Measurements from ENCODE around the gene PLCB4.
"Not testable (repeated sequence)": the region's sequence is repeated elsewhere in the genome, so short reads cannot be mapped to it uniquely, and the experiment has no call there.

Gene PLCB4

GRCh38 chr20:9068841-9069663 is at the start of gene PLCB4:
Gene PLCB4 (plus strand): TSS chr20:9069087. CDS start chr20:9307815, 238,728 bp downstream.
- peak; percentile 94 for DNase-seq

GRCh38 chr20:9019833-9020232 is 49.1 kb upstream of the PLCB4 start:
- DNase-seq = no peak

DNA sequence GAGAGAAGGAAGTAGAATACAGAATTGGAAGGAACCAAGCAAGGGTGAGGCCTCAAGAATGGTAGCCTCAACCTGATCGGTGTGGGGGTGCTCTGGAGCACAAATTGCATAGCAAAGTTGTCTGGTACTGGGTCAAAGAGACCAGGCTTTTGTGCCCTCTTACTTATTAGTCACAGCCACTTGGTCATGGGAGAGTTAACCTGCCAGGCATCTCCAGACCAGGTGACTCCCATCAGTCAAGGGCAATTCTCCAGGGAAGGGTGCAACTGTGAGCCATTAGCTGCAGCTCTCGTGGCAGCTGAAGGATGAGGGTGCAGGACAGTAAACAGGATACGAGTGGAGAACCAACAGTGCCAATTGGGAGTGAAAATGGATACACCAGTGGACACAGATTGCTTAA is 47.7 kb upstream of the PLCB4 start:
- peak; percentile 2 for DNase-seq

- DNase-seq = no peak
These were observed 47.2 kb upstream of the PLCB4 start for GRCh38 chr20:9021699-9022098.

DNA sequence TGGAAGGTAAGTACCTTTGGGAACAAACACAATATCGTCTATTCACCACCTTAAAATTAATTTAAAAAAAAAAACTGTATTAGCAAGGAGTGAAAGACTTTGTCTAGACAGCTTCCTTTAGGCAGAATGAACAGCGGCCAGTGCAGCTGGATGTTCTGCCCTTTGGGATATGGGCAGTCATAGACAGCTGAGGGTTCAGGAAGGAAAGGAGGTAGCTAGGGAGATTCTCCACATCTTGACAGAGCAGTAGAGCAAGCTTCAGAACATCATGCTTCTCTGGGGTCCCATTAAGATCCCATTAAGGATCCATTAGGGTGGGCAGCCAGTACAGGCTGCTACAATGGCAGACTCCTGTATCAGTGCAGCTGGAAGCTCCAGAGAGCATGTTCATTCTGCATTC is 46.5 kb upstream of the PLCB4 start:
- no peak for DNase-seq

GRCh38 chr20:9024606-9025005 is 44.3 kb upstream of the PLCB4 start:
- no peak for DNase-seq

- DNase-seq = no peak
These were observed 43.9 kb upstream of the PLCB4 start for GRCh38 chr20:9025011-9025410.

DNA sequence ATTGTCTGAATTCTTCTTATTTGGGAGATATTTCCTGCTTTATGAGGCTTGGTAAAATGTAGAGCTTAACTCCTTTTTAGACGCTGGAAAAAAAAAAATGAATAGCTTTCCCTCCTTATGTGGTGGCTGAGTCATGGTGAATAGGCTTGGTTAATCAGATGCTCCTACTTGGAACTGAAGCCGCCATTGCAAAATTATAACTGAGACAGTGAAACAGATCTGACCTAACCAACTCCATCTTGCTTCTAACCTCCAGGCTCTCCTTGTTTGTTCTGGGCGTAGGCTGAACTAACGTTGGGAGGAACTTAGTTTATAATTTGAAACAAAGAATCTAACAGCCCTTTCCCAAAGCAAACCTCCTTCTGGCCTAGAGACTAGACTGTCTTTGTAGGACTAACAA is 43.2 kb upstream of the PLCB4 start:
- no peak for DNase-seq

- DNase-seq = no peak
These were observed 41.3 kb upstream of the PLCB4 start for GRCh38 chr20:9027626-9028025.

DNA sequence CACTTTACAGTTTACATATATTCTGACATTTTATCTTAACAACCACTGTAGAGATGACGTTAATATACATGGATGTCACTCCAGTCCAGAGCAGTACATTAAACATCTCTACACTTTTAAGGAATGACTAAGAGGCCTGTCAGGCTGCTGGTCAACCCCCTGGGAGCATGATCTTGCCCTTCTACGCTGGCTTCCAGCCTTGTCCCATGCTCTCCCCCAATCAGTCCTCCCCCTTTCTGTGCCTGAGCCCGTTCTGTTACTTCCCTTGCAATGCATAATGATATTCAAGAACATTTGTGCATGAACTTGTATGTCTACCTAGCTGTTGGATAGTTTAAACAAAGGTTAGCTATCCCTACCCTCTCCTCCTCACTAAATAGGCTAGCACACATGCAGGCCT is 40.5 kb upstream of the PLCB4 start:
- DNase-seq = no peak

- DNase-seq = no peak
These were observed 36.9 kb upstream of the PLCB4 start for GRCh38 chr20:9031991-9032390.

GRCh38 chr20:9032758-9033157 is 36.1 kb upstream of the PLCB4 start:
- no peak for DNase-seq

- no peak for DNase-seq
These were observed 33.8 kb upstream of the PLCB4 start for GRCh38 chr20:9035126-9035525.

GRCh38 chr20:9036593-9036992 is 32.3 kb upstream of the PLCB4 start:
- no peak for DNase-seq

DNA sequence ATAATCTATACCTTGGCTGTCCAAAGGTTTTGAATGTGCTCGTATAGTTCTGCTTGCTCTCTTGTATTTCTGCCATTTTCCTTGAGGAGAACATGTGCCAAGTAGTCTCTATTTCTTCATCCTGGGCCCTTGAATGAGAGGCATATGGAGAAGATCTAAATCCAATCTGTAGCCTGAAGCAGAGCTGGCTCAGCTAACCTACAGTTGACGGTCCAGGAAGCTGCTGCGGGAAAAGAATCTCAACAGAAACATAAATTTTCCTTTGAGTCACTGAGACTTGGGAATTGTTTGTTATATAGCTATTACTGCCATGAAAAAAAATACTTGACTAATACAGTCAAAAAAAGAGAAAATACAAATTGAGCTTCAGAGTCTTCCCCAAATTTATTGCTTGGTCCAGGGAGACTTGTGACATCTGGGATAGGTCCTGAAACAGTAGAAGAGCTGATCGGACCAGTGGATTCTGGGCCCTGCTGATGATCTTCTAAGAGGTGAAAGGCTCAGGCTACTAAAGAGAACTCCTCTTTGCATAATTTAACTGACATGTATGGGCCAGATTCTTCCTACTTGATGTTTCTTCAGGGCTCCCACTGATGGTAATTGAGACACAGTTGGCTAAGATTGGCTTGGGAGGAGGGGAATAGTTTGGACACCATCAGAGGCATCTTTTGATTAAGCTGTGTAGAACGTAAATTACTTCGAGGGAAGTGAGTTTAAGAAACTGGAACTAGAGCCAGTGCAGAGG is 29.9 kb upstream of the PLCB4 start:
- DNase-seq = no peak

DNA sequence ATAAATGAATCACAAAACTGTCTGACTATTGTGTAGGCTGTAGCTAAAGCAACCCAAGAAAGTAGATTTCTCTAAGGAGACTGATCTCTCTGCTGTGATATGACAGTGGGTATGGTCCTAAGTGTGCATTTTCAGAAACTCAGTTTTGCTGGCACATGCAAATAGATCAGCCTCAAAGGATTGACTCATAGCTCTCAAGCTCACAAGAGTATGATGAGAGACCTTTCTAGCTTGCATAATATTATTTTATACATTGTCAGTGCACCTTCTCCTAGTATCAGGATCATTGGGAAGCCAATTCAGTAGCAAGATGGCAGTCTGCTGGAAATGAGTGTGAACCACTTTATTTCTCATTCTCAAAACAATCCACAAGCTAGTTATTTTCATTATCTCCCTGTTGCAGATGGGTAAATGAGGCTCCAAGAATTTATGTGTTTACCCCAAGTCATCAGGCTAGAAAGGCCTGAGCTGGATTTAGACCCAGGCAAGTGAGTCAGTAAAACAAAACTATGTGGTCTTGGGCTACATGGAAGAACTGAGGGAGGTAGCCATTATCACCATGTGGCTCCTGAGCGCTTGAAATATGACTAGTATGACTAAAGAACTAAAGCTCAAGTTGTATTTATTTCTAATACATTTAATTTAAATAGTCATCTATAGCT is 27.9 kb upstream of the PLCB4 start:
- DNase-seq = no peak

- no peak for DNase-seq
These were observed 25.5 kb upstream of the PLCB4 start for GRCh38 chr20:9043364-9043763.

DNA sequence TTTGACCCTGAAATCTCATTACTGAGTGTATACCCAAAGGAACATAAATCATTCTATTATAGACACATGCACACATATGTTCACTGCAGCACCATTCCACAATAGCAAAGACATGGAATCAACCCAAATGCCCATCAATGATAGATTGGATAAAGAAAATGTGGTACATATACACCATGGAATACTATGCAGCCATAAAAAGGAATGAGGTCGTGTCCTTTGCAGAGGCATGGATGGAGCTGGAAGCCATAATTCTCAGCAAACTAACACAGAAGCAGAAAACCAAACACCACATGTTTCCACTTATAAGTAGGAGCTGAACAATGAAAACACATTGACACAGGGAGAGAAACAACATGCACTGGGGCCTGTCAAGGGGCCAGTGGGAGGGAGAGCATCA is 21.0 kb upstream of the PLCB4 start:
- not testable (repeated sequence) for DNase-seq

- DNase-seq = no peak
These were observed 17.4 kb upstream of the PLCB4 start for GRCh38 chr20:9051508-9051907.

DNA sequence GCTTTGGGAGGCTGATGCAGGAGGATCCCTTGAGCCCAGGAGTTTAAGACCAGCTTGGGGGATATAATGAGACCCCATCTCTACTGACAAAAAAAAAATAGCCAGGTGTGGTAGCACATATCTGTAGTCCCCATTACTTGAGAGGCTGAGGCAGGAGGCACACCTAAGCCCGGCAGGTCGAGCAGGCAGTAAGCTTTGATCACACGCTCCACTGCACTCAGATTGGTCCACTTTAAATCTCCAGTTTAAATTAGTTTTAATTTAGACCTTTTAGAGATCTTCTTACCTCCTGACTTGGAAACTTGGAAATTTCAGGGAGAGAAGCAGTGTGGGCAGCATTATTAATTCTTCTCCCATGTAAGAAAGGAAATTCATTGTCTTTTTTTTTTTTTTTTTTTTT is 16.8 kb upstream of the PLCB4 start:
- no peak for DNase-seq

DNA sequence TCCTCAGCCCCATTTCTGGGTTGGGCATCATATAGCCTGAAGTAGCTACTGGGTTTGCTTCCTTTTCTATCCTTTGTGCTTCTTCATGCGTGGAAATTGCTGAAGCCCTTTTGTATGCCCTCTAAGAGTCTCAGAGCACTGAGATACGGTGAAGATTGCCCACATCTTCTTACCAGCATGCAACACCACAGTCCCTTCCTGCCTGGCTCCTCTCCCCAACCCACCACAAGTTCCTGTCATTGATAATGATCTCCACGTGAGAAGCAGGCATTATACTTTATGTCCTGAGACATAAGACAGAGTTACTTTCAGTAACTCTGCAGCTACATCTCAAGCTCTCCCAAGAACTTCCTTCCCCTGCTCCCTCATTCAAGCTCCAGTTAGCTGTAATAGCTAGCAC is 15.8 kb upstream of the PLCB4 start:
- no peak for DNase-seq

DNA sequence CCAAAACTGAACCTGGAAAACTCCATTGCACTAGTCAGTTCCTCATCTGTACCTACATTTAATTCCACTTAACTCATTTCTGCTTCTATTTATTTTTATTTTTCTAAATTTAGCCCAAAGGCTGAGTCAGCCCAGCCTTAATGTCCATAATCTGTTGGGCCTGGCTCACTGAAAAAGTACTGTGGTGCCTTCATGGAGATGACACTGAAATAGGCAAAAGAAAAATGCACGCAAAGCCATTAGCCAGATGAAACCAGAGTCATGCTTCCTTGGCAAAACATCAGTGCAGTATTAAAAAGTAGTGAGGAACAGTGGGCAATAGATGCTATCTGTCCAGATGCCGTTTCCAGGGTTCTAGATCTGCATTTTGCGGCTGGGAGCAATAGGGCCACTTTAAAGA is 14.7 kb upstream of the PLCB4 start:
- DNase-seq = no peak

DNA sequence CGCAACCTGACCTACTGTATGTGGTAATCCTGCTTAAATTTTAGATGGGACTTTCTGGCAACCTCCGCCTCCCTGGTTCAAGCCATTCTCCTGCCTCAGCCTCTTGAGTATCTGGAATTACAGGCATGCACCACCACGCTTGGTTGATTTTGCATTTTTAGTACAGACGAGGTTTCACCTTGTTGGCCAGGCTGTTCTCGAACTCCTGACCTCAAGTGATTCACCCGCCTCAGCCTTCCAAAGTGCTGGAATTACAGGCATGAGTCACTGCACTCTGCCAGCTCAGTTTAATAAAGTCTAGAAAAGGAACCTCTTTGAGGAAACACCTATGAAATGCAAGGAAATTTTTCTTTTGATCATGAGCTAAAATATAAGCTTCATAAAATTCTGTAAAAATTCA is 9.0 kb upstream of the PLCB4 start:
- DNase-seq = no peak

GRCh38 chr20:9061434-9061833 is 7.5 kb upstream of the PLCB4 start:
- DNase-seq = no peak

Data from NCI-H345 (cell line).